Trophoblast cell (in vitro differentiated cells and primary cell): ENCODE data around the gene RHAG. TPM values are rescaled to one million over a fixed set of nuclear protein-coding genes. Genes with fewer than 3 reads are reported as not detected.

Experiments
- DNase-seq, 2 donors: peaks; one replicate each; pipeline ENCODE4 v3.0.0-alpha.2; 2016
- H2AFZ ChIP-seq: 2 replicates; pipeline ENCODE4 v1.6.1; 2013; ENCODE audit warnings: low read length, moderate library complexity, mild to moderate bottlenecking; ENCODE audit not compliant: insufficient read depth, poor library complexity
- H2AK5ac ChIP-seq: 2 replicates; pipeline ENCODE4 v1.6.1; 2013; ENCODE audit warnings: mild to moderate bottlenecking, low read length
- H2BK120ac ChIP-seq: 2 replicates; pipeline ENCODE4 v1.6.1; 2013; ENCODE audit warnings: low read length, mild to moderate bottlenecking, moderate library complexity; ENCODE audit not compliant: insufficient read depth, poor library complexity
- H2BK12ac ChIP-seq: 2 replicates; pipeline ENCODE4 v1.6.1; 2013; ENCODE audit warnings: mild to moderate bottlenecking, low read length, moderate library complexity
- H2BK5ac ChIP-seq: 2 replicates; pipeline ENCODE4 v1.6.1; 2013; ENCODE audit warnings: low read length, low read depth, moderate library complexity, mild to moderate bottlenecking; ENCODE audit not compliant: poor library complexity
- H3K14ac ChIP-seq: 2 replicates; pipeline ENCODE4 v1.6.1; 2013; ENCODE audit warnings: mild to moderate bottlenecking, low read length
- H3K18ac ChIP-seq: 2 replicates; pipeline ENCODE4 v1.6.1; 2013; ENCODE audit warnings: mild to moderate bottlenecking, low read length
- H3K23ac ChIP-seq: 2 replicates; pipeline ENCODE4 v1.6.1; 2013; ENCODE audit warnings: low read length
- H3K27ac ChIP-seq: 2 replicates; pipeline ENCODE4 v1.5.1; 2013; ENCODE audit warnings: low read depth, mild to moderate bottlenecking, inconsistent platforms, low read length, moderate library complexity
- H3K27me3 ChIP-seq: 2 replicates; pipeline ENCODE4 v1.6.1; 2013; ENCODE audit warnings: inconsistent platforms, mild to moderate bottlenecking, low read length, moderate library complexity; ENCODE audit not compliant: insufficient read depth
- H3K36me3 ChIP-seq, 2 experiments: 1 replicate in 1 of 2; 2 replicates in 1 of 2; pipeline ENCODE4 v1.6.1; 2013; ENCODE audit warnings: low read length in 2 of 2, mild to moderate bottlenecking in 2 of 2, moderate library complexity in 1 of 2; ENCODE audit not compliant: insufficient read depth in 2 of 2, control insufficient read depth in 1 of 2
- H3K4ac ChIP-seq: 2 replicates; pipeline ENCODE4 v1.6.1; 2013; ENCODE audit warnings: low read depth, mild to moderate bottlenecking, low read length, moderate library complexity
- H3K4me1 ChIP-seq, 2 experiments: 1 replicate in 1 of 2; 2 replicates in 1 of 2; pipeline ENCODE4 v1.6.1; 2013; ENCODE audit warnings: low read length in 2 of 2, mild to moderate bottlenecking in 2 of 2, moderate library complexity in 1 of 2; ENCODE audit not compliant: insufficient read depth in 2 of 2, control insufficient read depth in 1 of 2
- H3K4me2 ChIP-seq: 2 replicates; pipeline ENCODE4 v1.6.1; 2013; ENCODE audit warnings: inconsistent platforms, mild to moderate bottlenecking, low read length, moderate library complexity
- H3K4me3 ChIP-seq: 2 replicates; pipeline ENCODE4 v1.5.1; 2013; ENCODE audit warnings: mild to moderate bottlenecking, low read depth, low read length, inconsistent platforms
- H3K79me1 ChIP-seq: one replicate; pipeline ENCODE4 v1.6.1; 2013; ENCODE audit warnings: low read length
- H3K79me2 ChIP-seq: 2 replicates; pipeline ENCODE4 v1.6.1; 2013; ENCODE audit warnings: low read length, mild to moderate bottlenecking; ENCODE audit not compliant: control insufficient read depth, insufficient read depth, poor library complexity
- H3K9ac ChIP-seq: 2 replicates; pipeline ENCODE4 v1.6.1; 2013; ENCODE audit warnings: mild to moderate bottlenecking, low read length
- H3K9me3 ChIP-seq: 2 replicates; pipeline ENCODE4 v1.6.1; 2013; ENCODE audit warnings: low read depth, mild to moderate bottlenecking, control low read depth, inconsistent platforms, low read length; ENCODE audit not compliant: insufficient read depth
- H4K12ac ChIP-seq: 2 replicates; pipeline ENCODE4 v1.6.1; 2013; ENCODE audit warnings: low read depth, mild to moderate bottlenecking, low read length, moderate library complexity
- H4K8ac ChIP-seq: 2 replicates; pipeline ENCODE4 v1.6.1; 2013; ENCODE audit warnings: low read depth, mild to moderate bottlenecking, low read length, moderate library complexity
- H4K91ac ChIP-seq: one replicate; pipeline ENCODE4 v1.6.1; 2013; ENCODE audit warnings: low read depth, mild to moderate bottlenecking, low read length, moderate library complexity
- WGBS: extraction: QIAGEN DNeasy Blood & Tissue Kit; methylation state at CpG from one replicate; pipeline ENCODE4 v1.1.7; 2013; ENCODE audit warnings: missing lambda C conversion rate; ENCODE audit not compliant: insufficient read length, insufficient coverage; ENCODE audit errors: extremely low coverage; 5-methylcytosine and 5-hydroxymethylcytosine counted together
- polyA plus RNA-seq: library from polyadenylated mRNA; stranded (reverse); fragments of 200-250 nt; gene quantifications from 2 replicates; pipeline ENCODE4 v1.2.3, GENCODE V29; 2013

Gene RHAG
- not detected in 2 replicates for polyA plus RNA-seq

- Histone ChIP-seq H4K12ac (no peak within 1 kb of the TSS), H3K27ac (no peak within 1 kb of the TSS), H3K4me3 (no peak within 1 kb of the TSS), H2BK5ac (no peak within 1 kb of the TSS), H3K4me1 (no peaks in the 10 kb centered on the region), H3K79me1 (no peaks in the 10 kb centered on the region), H3K9me3 (no peaks in the 10 kb centered on the region), H3K18ac (no peak within 1 kb of the TSS), H3K9ac (no peak within 1 kb of the TSS), H3K4me2 (no peak within 1 kb of the TSS), H3K14ac (no peak within 1 kb of the TSS), H2BK120ac (no peak within 1 kb of the TSS), H3K4ac (no peak within 1 kb of the TSS), H3K79me2 (no peaks in the 10 kb centered on the region), H3K23ac (no peak within 1 kb of the TSS), H2BK12ac (no peak within 1 kb of the TSS), H2AFZ (no peak within 1 kb of the TSS), H3K36me3 (no peaks in the 10 kb centered on the region), H4K8ac (no peak within 1 kb of the TSS), H4K91ac (no peak within 1 kb of the TSS), H2AK5ac (no peak within 1 kb of the TSS), H3K27me3 (no peaks in the 10 kb centered on the region)
- DNase-seq, result no peak
- no CpG with 5 or more reads among the region's 3 CpGs for WGBS
Measured at GRCh38 chr6:49636713-49637349, at the start of gene RHAG. TSS of gene RHAG (minus strand) at chr6:49636839. CDS start at chr6:49636812, 27 bp downstream.

DNA sequence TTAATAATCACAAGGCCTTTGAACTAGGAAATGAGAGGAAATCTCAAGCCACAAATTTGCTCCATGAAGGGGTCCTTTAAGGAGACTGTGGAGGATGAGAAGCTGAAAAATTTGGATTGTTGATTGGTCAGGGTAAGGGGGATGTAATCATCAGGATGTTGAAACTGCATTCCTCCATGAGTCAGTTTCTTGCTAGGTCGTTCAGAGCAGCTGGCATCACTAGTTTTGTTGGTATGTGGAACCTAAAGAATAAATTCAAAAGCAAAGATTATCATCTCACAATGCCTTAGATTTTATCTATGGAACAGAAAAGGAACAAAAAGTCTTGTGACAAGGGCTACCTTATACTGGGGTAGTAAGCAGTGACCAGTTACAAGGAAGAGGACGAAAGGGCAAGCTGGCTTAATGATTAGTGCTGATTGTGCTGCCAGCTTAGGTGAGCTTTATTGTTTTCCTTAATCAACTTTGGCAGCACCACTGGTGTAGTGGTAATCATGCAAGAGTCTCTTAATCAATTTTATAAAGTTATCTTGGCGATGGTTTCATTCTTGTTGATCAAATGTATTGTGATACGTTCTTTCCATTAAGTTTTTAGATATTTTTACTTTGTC, 40.1 kb upstream of the RHAG start:
- no CpG with 5 or more reads among the region's 4 CpGs for WGBS

DNA sequence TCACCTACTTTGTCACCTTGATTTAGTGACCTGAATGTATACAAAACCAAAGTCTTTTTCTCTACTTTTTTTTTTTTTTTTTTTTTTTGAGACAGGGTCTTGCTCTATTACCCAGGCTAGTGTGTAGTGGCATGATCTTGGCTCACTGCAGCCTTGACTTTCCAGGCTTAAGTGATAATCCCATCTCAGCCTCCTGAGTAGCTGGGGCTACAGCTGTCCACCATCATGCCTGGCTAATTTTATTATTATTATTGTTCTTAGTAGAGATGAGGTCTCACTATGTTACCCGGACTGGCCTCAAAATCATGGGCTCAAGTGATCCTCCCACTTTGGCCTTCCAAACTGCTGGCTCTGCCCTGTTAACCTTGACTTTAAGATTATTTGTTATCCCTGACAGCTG, 39.2 kb upstream of the RHAG start:
- WGBS, result no CpG with 5 or more reads among the region's 1 CpG
- H3K27me3 ChIP-seq, result no peaks in the 10 kb centered on the region
- H3K18ac ChIP-seq, result no peak overlapping the region
- H3K23ac ChIP-seq, result no peak overlapping the region
- no peak overlapping the region for H2BK120ac ChIP-seq
- H4K8ac ChIP-seq, result no peak overlapping the region
- H3K79me1 ChIP-seq, result no peaks in the 10 kb centered on the region
- DNase-seq, result no peak
- H2AFZ ChIP-seq, result no peak overlapping the region
- H2BK5ac ChIP-seq, result no peak overlapping the region
- H3K9ac ChIP-seq, result no peak overlapping the region
- no peaks in the 10 kb centered on the region for H3K36me3 ChIP-seq
- no peak overlapping the region for H2AK5ac ChIP-seq
- no peaks in the 10 kb centered on the region for H3K9me3 ChIP-seq
- no peak overlapping the region for H3K4ac ChIP-seq
- no peak overlapping the region for H3K4me3 ChIP-seq
- H4K91ac ChIP-seq, result no peak overlapping the region
- no peaks in the 10 kb centered on the region for H3K4me1 ChIP-seq
- no peak overlapping the region for H4K12ac ChIP-seq
- H3K4me2 ChIP-seq, result no peak overlapping the region
- no peak overlapping the region for H3K14ac ChIP-seq
- H3K79me2 ChIP-seq, result no peaks in the 10 kb centered on the region
- H2BK12ac ChIP-seq, result no peak overlapping the region
- no peak overlapping the region for H3K27ac ChIP-seq

More for the DNA sequence above, 40.1 kb upstream of the RHAG start:
- Histone ChIP-seq H3K4me1 (no peaks in the 10 kb centered on the region), H3K4ac (no peak overlapping the region), H3K14ac (no peak overlapping the region), H2BK12ac (no peak overlapping the region), H4K8ac (no peak overlapping the region), H2BK5ac (no peak overlapping the region), H3K27me3 (no peaks in the 10 kb centered on the region), H3K36me3 (no peaks in the 10 kb centered on the region), H3K4me3 (no peak overlapping the region), H2BK120ac (no peak overlapping the region), H4K12ac (no peak overlapping the region), H4K91ac (no peak overlapping the region), H3K4me2 (no peak overlapping the region), H3K9ac (no peak overlapping the region), H3K9me3 (no peaks in the 10 kb centered on the region), H2AFZ (no peak overlapping the region), H3K79me2 (no peaks in the 10 kb centered on the region), H3K27ac (no peak overlapping the region), H3K79me1 (no peaks in the 10 kb centered on the region), H2AK5ac (no peak overlapping the region), H3K23ac (no peak overlapping the region), H3K18ac (no peak overlapping the region)
- peak; percentile 66 to 89 for DNase-seq

DNA sequence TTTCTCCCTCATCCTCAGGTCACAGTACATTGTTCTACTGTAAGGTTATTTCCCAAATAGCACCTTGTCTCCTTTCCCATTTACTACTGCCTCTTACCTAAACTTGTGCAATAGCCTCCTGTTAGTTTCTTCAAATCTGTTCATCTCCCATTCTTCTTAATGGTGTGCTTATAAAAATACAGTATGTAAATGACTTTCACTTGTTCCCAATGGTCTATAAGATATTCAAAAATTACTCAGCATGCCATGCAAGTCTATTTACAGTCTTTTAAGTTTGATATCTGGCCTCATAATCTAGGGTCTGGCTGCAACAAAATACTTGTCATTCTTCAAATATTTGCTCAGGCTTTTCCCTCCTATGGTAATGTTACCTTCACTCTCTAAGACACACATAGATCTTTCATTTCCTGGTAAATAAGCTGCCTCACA, 31.5 kb upstream of the RHAG start:
- Histone ChIP-seq H3K79me2 (no peaks in the 10 kb centered on the region), H3K4me1 (no peaks in the 10 kb centered on the region), H4K12ac (no peak overlapping the region), H3K36me3 (no peaks in the 10 kb centered on the region), H2BK5ac (no peak overlapping the region), H2BK12ac (no peak overlapping the region), H3K9ac (no peak overlapping the region), H3K14ac (no peak overlapping the region), H3K4ac (no peak overlapping the region), H2AFZ (no peak overlapping the region), H4K8ac (no peak overlapping the region), H3K27me3 (no peaks in the 10 kb centered on the region), H3K4me3 (no peak overlapping the region), H4K91ac (no peak overlapping the region), H3K18ac (no peak overlapping the region), H3K79me1 (no peaks in the 10 kb centered on the region), H2AK5ac (no peak overlapping the region), H2BK120ac (no peak overlapping the region), H3K4me2 (no peak overlapping the region), H3K9me3 (no peaks in the 10 kb centered on the region), H3K27ac (peak overlapping the region; percentile 26), H3K23ac (no peak overlapping the region)
- DNase-seq, result no peak
